Cardiac fibroblast (primary cell): ENCODE data around the gene RGS4.
A peak's percentile ranks its signal among the peaks of the same experiment; 100 is the strongest.

Experiments used
- DNase-seq, 2 donors: peaks; one replicate each; pipeline versions ENCODE4 v3.0.0 to v3.0.0-alpha.2; 2010; ENCODE audit warnings: low read depth in 2 of 2
- H3K4me3 ChIP-seq, 2 donors: replicated peaks in 1 of 2; 1 replicate in 1 of 2; 2 replicates in 1 of 2; pipeline ENCODE4 v1.5.1; 2011; ENCODE audit warnings: low read depth in 2 of 2, low read length in 2 of 2, mild to moderate bottlenecking in 2 of 2, moderate library complexity in 1 of 2
- TF ChIP-seq, protein P1 (sequence below): IDR thresholded peaks from one replicate; pipeline ENCODE4 v1.5.1; 2011; ENCODE audit warnings: low read depth, mild to moderate bottlenecking, low read length, inconsistent platforms

The RGS4 gene

DNA sequence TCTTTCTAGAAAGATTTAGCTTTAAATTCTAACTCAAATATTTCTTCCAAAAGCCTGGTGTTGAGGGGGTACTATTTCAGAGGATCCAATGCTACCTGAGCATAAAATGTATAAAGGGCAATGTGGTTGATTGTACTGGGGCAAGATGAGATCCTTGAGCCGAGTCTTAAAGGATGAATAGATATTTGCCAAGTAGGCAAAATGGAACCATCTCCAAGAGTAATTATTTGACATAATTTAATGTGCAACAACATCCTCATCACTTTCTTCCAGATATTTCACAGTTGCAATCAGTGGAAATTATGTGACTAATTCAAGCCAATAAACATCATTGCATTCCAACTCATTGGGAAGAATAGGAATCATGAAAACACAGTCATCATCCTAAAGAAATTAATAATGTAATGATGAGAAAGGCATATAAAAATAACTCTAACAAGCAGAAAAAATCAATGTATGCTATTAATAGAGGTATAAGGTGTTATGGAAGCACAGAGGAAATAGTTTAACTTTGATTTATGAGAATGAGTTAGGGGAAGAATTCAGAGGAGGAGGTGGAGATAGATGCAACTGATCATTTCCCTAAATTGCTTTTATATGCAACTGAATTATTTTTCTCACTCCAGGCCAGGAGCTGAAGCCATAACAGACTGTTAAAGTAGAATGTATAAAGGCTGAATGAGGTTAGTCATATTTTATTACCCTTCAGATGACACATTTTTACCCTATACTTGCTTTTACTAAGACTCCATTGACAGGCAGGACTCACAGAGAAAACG lies 30.0 kb upstream of the RGS4 start:
- TF ChIP-seq, protein P1, sequence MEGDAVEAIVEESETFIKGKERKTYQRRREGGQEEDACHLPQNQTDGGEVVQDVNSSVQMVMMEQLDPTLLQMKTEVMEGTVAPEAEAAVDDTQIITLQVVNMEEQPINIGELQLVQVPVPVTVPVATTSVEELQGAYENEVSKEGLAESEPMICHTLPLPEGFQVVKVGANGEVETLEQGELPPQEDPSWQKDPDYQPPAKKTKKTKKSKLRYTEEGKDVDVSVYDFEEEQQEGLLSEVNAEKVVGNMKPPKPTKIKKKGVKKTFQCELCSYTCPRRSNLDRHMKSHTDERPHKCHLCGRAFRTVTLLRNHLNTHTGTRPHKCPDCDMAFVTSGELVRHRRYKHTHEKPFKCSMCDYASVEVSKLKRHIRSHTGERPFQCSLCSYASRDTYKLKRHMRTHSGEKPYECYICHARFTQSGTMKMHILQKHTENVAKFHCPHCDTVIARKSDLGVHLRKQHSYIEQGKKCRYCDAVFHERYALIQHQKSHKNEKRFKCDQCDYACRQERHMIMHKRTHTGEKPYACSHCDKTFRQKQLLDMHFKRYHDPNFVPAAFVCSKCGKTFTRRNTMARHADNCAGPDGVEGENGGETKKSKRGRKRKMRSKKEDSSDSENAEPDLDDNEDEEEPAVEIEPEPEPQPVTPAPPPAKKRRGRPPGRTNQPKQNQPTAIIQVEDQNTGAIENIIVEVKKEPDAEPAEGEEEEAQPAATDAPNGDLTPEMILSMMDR = no peak
- no peak for DNase-seq
- no peak overlapping the region for H3K4me3 ChIP-seq

DNA sequence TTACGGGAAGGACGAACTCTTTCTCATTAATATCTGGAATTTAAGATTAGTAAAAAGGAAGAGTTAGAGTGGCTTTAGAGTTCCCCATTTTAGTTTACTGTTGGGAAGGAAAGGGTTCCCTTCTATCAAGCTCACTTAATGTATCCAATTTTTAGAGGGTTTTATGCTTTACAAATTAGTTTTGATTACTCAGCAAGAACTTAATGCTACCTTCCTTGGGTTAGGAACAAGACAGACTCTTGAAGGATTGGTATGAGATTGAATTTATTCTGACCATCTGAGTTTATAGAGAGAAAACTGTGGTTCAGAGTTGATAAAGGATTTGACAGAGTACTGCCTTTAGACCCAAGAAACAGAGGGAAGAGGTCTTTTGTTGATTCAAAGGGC lies 29.5 kb upstream of the RGS4 start:
- no peak overlapping the region for H3K4me3 ChIP-seq
- no peak for DNase-seq
- TF ChIP-seq, protein P1 = no peak

DNA sequence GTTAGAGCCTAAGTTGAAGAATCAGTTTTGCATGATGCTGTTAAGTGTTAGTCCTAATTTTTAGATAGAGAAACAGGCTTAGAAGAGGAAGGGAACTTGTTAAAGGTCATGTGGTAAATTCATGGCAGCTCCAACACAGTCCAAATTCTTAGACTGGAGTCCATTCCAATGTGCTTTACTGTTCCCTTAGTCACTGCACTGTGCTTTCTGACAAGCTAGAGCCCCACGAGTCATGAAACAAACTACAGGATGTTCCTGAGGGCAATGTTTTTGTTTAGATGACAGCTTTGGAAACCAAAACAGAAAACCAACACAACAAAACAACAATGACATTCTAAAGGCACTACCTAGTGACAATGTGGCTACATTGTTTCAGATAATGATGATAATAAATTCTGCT lies 23.1 kb upstream of the RGS4 start:
- H3K4me3 ChIP-seq = no peak overlapping the region
- peak; percentile 36 to 86 for DNase-seq
- TF ChIP-seq, protein P1 = no peak

DNA sequence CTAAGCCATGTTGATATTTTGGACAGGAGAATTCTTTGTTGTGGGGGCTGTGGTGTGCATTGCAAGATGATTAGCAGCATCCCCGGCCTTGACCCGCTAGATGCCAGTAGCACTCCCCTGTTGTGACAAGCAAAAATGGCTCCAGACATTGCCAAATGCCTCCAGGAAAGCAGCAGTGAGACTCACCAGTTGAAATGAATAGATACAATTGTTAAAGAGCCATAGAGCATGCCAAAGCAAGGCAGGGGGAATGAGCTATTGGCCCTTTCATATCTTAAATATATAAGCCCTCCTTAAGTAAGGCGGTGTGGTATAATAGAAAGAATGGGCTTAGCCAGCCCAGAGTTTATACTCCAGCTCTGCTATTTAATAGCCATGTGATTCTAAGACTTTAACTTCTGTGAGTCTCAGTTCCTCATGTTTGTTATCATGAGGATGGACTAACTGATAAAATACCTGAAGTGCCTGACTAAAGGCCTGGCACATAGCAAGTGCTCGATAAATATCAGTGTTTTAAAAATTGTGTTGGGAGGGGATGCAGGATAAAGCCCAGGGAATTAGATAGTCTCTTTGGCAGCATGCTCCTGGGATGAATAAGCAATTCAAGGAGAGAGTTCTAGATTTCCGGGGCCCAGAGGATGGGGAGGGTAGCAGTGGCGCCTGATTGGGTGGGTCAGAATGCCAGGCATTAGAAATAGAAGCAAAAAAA lies 21.1 kb upstream of the RGS4 start:
- no peak for DNase-seq
- H3K4me3 ChIP-seq = no peak overlapping the region
- TF ChIP-seq, protein P1 = no peak

DNA sequence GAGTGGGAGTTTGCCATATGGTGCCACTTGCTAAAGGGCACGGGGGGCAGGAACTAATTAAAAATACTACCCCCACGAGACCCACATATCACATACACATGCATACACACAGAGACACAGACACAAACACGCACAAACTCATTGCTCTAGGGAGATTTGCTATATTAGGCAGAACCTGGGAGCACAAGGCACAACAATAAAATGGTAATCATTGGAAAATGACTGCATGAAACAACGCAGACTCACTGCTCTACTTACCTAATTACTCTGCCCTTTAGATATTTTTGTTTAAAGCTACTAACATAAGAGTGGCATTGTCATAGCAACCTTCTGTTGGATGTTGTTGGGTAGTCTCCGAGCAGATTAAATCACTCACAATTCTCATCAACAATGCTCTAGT lies 20.3 kb upstream of the RGS4 start:
- TF ChIP-seq, protein P1 = no peak
- no peak for DNase-seq
- no peak overlapping the region for H3K4me3 ChIP-seq

DNA sequence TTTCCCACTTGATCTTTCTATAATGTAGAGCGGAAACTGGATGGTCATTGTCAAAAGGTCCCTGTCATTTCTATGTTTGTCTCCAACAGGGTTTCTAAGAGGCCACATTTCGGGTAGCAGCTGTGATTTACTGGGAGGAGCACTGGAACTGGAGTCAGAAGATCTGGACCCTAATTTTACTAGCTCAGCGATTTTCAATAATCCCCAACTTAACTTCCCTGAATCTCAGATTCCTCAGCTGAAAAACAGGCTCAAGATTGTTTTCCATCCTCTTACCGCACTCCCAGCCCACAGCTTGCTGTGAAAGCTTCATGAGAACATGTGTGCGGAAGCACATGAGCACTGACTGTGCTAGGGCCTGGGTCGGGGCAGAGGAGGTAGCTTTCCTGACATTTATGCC lies 19.9 kb upstream of the RGS4 start:
- no peak for DNase-seq
- TF ChIP-seq, protein P1 = no peak

More for the DNA sequence above, 19.9 kb upstream of the RGS4 start:
- no peak overlapping the region for H3K4me3 ChIP-seq
